Left cardiac atrium (tissue), 4 donors: ENCODE data around the gene STT3A. TPM values are rescaled to one million over a fixed set of nuclear protein-coding genes. Genes with fewer than 3 reads are reported as not detected.
A peak's percentile ranks its signal among the peaks of the same experiment; 100 is the strongest.
"Not testable (repeated sequence)": the region's sequence is repeated elsewhere in the genome, so short reads cannot be mapped to it uniquely, and the experiment has no call there.

ENCODE experiments used
- ATAC-seq, 2 donors: fragments of 200-7000 bp; cut with Tn5 transposase; one replicate each; pipeline ENCODE4 v1.9.1; 2020; ENCODE audit warnings: mild to moderate bottlenecking in 2 of 2, moderate library complexity in 2 of 2
- DNase-seq: peaks from one replicate; pipeline ENCODE4 v3.0.0-alpha.2; 2020
- intact Hi-C, 2 donors: fragments of 100-400 bp; cut with DNase I; formaldehyde crosslinking; loops; one replicate each; pipeline versions ENCODE4 v1.14.1 to v1.15.1; 2022 to 2023
- long read RNA-seq: library from polyadenylated mRNA; unstranded; transcript quantifications from one replicate; pipeline ENCODE4 v2.0.0, GENCODE V29; 2021
- total RNA-seq, 2 donors: library from RNA; stranded (reverse); fragmentation: NEBNext Ultra II Directional; extraction: Animal tissue kit (Norgen Biotek cat#: 25700); gene quantifications; one replicate each; pipeline ENCODE4 v1.2.1, GENCODE V29; 2021
- donor health status: DM: no; HTN: yes; CAD: no.
- donor health status: DM: no; HTN: yes; CAD: no; lungs with severe emphysema.
- donor health status: DM: yes; HTN: yes; CAD: no.
- donor health status: Dilated cardiomyopathy.

STT3A gene
- 10 to 100 TPM; 84.1 to 90.3 TPM for total RNA-seq
- long read RNA-seq, full-length matches to known transcripts: 191 of 249 reads
- long read RNA-seq, partial matches to known transcripts: 50 of 249 reads
- long read RNA-seq, other reads (novel, unspliced or antisense): 8 of 249 reads

GRCh38 chr11:125592305-125593113, at the start of gene STT3A:
STT3A (plus strand) TSS chr11:125592852; CDS start chr11:125595916, 3,064 bp downstream.
- ATAC-seq: peak; percentile 98
- intact Hi-C loops: loop anchor here in 1 of 2 donors (2.0 kb wide), 1 partner anchor 32 kb away; the partner anchor contains the start of gene CHEK1
- peak; percentile 100 for DNase-seq

GRCh38 chr11:125550780-125551179, 41.9 kb upstream of the STT3A start:
- intact Hi-C loops: no loop called here
- DNase-seq (no peak), ATAC-seq (no peak)

GRCh38 chr11:125551835-125552342, 40.8 kb upstream of the STT3A start:
- DNase-seq: no peak
- ATAC-seq: no peak
- intact Hi-C loops: no loop called here

GRCh38 chr11:125552927-125553326, 39.7 kb upstream of the STT3A start:
- ATAC-seq (no peak), DNase-seq (no peak)
- intact Hi-C loops: no loop called here

GRCh38 chr11:125553357-125553756, 39.3 kb upstream of the STT3A start:
- intact Hi-C loops: no loop called here
- DNase-seq: no peak
- no peak for ATAC-seq

- ATAC-seq: no peak
- intact Hi-C loops: no loop called here
- no peak for DNase-seq
Measured at GRCh38 chr11:125554038-125554437, 38.6 kb upstream of the STT3A start.

- intact Hi-C loops: no loop called here
- no peak for ATAC-seq
Measured at GRCh38 chr11:125559888-125560287, 32.8 kb upstream of the STT3A start.

GRCh38 chr11:125561924-125562323, 30.7 kb upstream of the STT3A start:
- DNase-seq (no peak), ATAC-seq (no peak)
- intact Hi-C loops: no loop called here

More at GRCh38 chr11:125559888-125560287, 32.8 kb upstream of the STT3A start:
- DNase-seq: no peak

- intact Hi-C loops: no loop called here
- DNase-seq (no peak), ATAC-seq (no peak)
Measured at GRCh38 chr11:125562430-125562829, 30.2 kb upstream of the STT3A start.

GRCh38 chr11:125564357-125564756, 28.3 kb upstream of the STT3A start:
- ATAC-seq (no peak), DNase-seq (no peak)
- intact Hi-C loops: no loop called here

- DNase-seq: no peak
Measured at GRCh38 chr11:125566235-125566634, 26.4 kb upstream of the STT3A start.

GRCh38 chr11:125568970-125569914, 23.4 kb upstream of the STT3A start, which contains the start of gene EI24:
EI24 (plus strand) TSS chr11:125569477; CDS start chr11:125572528, 3,051 bp downstream.
- ATAC-seq (peak; percentile 99 to 100), DNase-seq (peak; percentile 96)
- intact Hi-C loops: no loop called here

More at GRCh38 chr11:125566235-125566634, 26.4 kb upstream of the STT3A start:
- intact Hi-C loops: no loop called here
- no peak for ATAC-seq

- no peak for ATAC-seq
- DNase-seq: no peak
- intact Hi-C loops: loop anchor here (5.0 to 10.0 kb wide), 2 partner anchors 42 to 55 kb away; partner anchors contain the start of gene CHEK1 (in 1 of the 2)
Measured at GRCh38 chr11:125569915-125570621, 22.6 kb upstream of the STT3A start.

- ATAC-seq (no peak), DNase-seq (no peak)
- intact Hi-C loops: loop anchor here (5.0 to 10.0 kb wide), 2 partner anchors 41 to 54 kb away; partner anchors contain the start of gene CHEK1 (in 1 of the 2)
Measured at GRCh38 chr11:125570952-125571351, 21.7 kb upstream of the STT3A start.

- intact Hi-C loops: loop anchor here (5.0 to 10.0 kb wide), 2 partner anchors 39 to 52 kb away; partner anchors contain the start of gene CHEK1 (in 1 of the 2)
- no peak for ATAC-seq
- DNase-seq: no peak
Measured at GRCh38 chr11:125572916-125573315, 19.7 kb upstream of the STT3A start.

- DNase-seq, ATAC-seq: not testable (repeated sequence)
- intact Hi-C loops: loop anchor here in 1 of 2 donors (10.0 kb wide), 1 partner anchor 48 kb away; the partner anchor contains the start of gene CHEK1
Measured at GRCh38 chr11:125577181-125577580, 15.5 kb upstream of the STT3A start.

GRCh38 chr11:125578783-125579182, 13.9 kb upstream of the STT3A start:
- no peak for DNase-seq
- intact Hi-C loops: loop anchor here in 1 of 2 donors (10.0 kb wide), 1 partner anchor 46 kb away; the partner anchor contains the start of gene CHEK1
- ATAC-seq: no peak

- no peak for DNase-seq
- intact Hi-C loops: loop anchor here in 1 of 2 donors (10.0 kb wide), 1 partner anchor 45 kb away; the partner anchor contains the start of gene CHEK1
- ATAC-seq: no peak
Measured at GRCh38 chr11:125579811-125580210, 12.8 kb upstream of the STT3A start.
